ENCODE measurements around the gene WIPI1. TPM values are rescaled to one million over a fixed set of nuclear protein-coding genes. Genes with fewer than 3 reads are reported as not detected.

Gene WIPI1
- total RNA-seq, 2 donors from 2014 or later, result 24.2 to 37.7 TPM

DNA sequence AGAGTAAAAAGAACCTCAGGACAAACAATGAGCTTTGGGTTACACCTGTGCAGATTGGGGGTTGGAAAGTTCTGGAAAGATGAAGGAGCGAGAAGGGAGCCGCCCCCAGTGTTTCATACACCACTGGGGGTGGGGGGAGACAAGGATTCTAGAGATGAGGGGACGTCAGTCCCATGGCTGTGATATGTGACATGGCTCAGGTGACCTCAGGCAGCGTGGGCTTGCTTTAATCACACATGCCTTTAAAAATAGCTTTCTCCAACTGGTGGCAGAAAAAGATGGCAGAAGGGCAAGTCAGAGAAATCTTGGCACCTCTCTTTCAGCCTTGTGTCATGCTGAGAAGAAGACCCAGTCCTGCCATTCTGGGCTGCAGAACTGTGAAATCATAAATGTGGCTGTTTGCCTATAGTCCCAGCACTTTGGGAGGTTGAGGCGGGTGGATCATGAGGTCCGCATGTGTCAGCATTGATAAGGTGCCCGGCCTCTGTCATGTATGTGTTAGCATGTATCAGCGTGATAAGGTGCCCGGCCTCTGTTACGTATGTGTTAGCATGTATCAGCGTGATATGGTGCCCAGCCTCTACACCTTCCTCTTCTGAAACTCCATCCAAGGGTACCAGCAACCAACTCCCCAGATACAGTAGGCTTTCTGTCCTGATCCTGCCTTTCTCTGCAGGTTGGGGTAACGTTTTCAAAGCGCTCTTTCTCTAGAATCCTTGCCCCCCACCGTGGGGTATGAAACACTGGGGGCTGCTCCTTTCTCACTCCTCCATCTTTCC lies 25.0 kb downstream of the WIPI1 start:
- 88% methylated on average over 14 of the region's 14 CpGs for WGBS
- no peak for DNase-seq (ENCODE audit: low spot score)
- Histone ChIP-seq H3K27me3 (replicated peaks; ENCODE audit: insufficient read depth) (no peaks in the 10 kb centered on the region), H3K4me1 (replicated peaks) (no peaks in the 10 kb centered on the region), H3K36me3 (peaks cover 10 to 26% of the 10 kb centered on the region in 2 donors), H3K4me3 (no peak overlapping the region), H3K27ac (no peak overlapping the region), H3K9me3 (no peaks in the 10 kb centered on the region)
- TF ChIP-seq, protein P1, sequence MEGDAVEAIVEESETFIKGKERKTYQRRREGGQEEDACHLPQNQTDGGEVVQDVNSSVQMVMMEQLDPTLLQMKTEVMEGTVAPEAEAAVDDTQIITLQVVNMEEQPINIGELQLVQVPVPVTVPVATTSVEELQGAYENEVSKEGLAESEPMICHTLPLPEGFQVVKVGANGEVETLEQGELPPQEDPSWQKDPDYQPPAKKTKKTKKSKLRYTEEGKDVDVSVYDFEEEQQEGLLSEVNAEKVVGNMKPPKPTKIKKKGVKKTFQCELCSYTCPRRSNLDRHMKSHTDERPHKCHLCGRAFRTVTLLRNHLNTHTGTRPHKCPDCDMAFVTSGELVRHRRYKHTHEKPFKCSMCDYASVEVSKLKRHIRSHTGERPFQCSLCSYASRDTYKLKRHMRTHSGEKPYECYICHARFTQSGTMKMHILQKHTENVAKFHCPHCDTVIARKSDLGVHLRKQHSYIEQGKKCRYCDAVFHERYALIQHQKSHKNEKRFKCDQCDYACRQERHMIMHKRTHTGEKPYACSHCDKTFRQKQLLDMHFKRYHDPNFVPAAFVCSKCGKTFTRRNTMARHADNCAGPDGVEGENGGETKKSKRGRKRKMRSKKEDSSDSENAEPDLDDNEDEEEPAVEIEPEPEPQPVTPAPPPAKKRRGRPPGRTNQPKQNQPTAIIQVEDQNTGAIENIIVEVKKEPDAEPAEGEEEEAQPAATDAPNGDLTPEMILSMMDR (IDR thresholded peaks at IDR 0.05), result no peak
- TF ChIP-seq POLR2AphosphoS5 (IDR thresholded peaks at IDR 0.05), result no peak
- no peak for TF ChIP-seq POLR2A (IDR thresholded peaks at IDR 0.05)
- intact Hi-C loops (cut with DNase I), result no loop called here

DNA sequence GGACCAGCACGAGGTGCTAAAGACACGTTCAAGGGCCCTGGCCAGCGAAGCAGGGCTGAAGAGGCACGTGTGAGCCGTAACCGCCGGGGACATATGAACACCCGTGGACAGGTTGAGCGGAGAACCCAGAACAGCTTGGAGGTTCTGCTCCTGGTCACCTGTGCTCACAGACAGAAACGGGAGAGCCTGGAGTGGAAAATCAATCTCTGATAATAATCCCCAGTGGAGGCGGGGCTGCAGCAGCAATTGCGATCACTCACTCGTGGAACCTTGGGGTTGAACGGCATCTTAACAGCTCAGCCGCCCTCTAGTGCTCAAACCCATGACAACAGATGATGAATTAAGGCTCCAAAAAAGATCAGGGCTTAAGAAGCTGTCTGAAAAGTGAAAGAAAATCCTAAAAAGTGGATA lies 25.6 kb downstream of the WIPI1 start:
- DNase-seq (ENCODE audit: low spot score), result no peak
- Histone ChIP-seq H3K36me3 (peaks cover 10 to 26% of the 10 kb centered on the region in 2 donors), H3K9me3 (no peaks in the 10 kb centered on the region), H3K27me3 (replicated peaks; ENCODE audit: insufficient read depth) (no peaks in the 10 kb centered on the region), H3K27ac (no peak overlapping the region), H3K4me3 (no peak overlapping the region), H3K4me1 (replicated peaks) (no peaks in the 10 kb centered on the region)
- TF ChIP-seq, protein P1 (IDR thresholded peaks at IDR 0.05), result peak in 1 of 4 experiments; percentile 9
- no peak for TF ChIP-seq POLR2AphosphoS5 (IDR thresholded peaks at IDR 0.05)
- WGBS, result 66% methylated on average over 15 of the region's 15 CpGs
- intact Hi-C loops (cut with DNase I), result no loop called here

DNA sequence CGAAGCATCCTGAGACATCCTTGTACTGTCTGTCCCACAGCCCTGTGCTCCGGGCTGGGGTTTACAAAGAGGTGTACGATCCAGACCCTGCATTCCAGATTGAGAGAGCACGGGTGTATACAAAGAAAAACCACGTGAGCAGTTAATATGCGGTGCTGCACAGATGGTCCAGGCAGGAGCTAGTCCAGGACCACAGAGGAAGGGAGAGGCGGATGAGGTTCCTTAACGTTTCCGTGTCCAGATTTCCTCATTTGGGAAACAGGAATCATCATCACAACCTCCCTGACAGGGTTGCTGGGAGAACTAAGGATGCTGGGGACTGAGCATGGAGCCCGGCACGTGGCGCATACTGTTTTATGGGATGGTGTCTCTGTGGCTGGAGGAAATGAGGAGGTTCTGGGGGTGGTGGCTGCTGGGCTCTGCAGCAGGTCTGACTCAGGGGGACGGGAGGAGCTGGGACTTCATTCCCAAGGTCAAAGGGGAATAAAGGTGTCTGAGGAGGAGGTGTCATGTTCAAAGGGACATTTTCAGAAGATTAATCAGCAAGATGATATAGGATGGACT lies 26.2 kb downstream of the WIPI1 start:
- TF ChIP-seq, protein P1 (IDR thresholded peaks at IDR 0.05), result no peak
- TF ChIP-seq POLR2AphosphoS5 (IDR thresholded peaks at IDR 0.05) (no peak), POLR2A (IDR thresholded peaks at IDR 0.05) (no peak)
- H3K9me3 ChIP-seq, result no peaks in the 10 kb centered on the region
- intact Hi-C loops (cut with DNase I), result no loop called here
- 83% methylated on average over 13 of the region's 13 CpGs for WGBS
- H3K4me1 ChIP-seq (replicated peaks), result no peaks in the 10 kb centered on the region
- no peaks in the 10 kb centered on the region for H3K27me3 ChIP-seq (replicated peaks; ENCODE audit: insufficient read depth)
- H3K27ac ChIP-seq, result no peak overlapping the region
- H3K4me3 ChIP-seq, result no peak overlapping the region
- no peak for DNase-seq (ENCODE audit: low spot score)
- peaks cover 10 to 26% of the 10 kb centered on the region in 2 donors for H3K36me3 ChIP-seq

DNA sequence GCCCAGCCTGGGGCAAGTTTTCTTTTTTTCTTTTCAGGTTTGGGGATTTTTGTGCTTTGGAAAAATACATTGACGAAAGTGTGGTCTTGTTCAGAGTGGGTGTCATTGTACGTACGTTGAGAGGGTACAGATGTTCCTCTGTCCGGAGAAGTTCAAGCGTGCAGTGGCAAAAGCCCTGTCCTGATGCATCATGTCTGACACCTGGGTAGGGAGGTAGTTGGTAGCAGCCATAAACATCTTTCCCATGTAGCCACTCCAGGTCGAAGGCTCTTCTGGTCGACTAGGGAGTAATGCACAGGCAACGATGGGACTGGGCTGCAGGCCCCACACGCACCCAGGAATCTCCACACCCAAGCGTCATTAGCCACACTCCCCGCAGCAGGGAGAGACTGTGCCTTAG lies 27.4 kb downstream of the WIPI1 start:
- intact Hi-C loops (cut with DNase I), result no loop called here
- H3K27me3 ChIP-seq (replicated peaks; ENCODE audit: insufficient read depth), result no peaks in the 10 kb centered on the region
- H3K4me3 ChIP-seq, result no peak overlapping the region
- peaks cover 10 to 26% of the 10 kb centered on the region in 2 donors for H3K36me3 ChIP-seq
- 81% methylated on average over 11 of the region's 11 CpGs for WGBS
- DNase-seq (ENCODE audit: low spot score), result no peak
- TF ChIP-seq POLR2A (IDR thresholded peaks at IDR 0.05), result no peak
- TF ChIP-seq, protein P1 (IDR thresholded peaks at IDR 0.05), result no peak
- no peak for TF ChIP-seq POLR2AphosphoS5 (IDR thresholded peaks at IDR 0.05)
- no peaks in the 10 kb centered on the region for H3K4me1 ChIP-seq (replicated peaks)
- H3K9me3 ChIP-seq, result no peaks in the 10 kb centered on the region
- H3K27ac ChIP-seq, result no peak overlapping the region

Measured in prostate gland (tissue), 2 donors.